ENCODE data around the gene LARP4B. TPM values are rescaled to one million over a fixed set of nuclear protein-coding genes. Genes with fewer than 3 reads are reported as not detected.

Gene LARP4B
- total RNA-seq, 1 donor from 2014 or later: 101 TPM

DNA sequence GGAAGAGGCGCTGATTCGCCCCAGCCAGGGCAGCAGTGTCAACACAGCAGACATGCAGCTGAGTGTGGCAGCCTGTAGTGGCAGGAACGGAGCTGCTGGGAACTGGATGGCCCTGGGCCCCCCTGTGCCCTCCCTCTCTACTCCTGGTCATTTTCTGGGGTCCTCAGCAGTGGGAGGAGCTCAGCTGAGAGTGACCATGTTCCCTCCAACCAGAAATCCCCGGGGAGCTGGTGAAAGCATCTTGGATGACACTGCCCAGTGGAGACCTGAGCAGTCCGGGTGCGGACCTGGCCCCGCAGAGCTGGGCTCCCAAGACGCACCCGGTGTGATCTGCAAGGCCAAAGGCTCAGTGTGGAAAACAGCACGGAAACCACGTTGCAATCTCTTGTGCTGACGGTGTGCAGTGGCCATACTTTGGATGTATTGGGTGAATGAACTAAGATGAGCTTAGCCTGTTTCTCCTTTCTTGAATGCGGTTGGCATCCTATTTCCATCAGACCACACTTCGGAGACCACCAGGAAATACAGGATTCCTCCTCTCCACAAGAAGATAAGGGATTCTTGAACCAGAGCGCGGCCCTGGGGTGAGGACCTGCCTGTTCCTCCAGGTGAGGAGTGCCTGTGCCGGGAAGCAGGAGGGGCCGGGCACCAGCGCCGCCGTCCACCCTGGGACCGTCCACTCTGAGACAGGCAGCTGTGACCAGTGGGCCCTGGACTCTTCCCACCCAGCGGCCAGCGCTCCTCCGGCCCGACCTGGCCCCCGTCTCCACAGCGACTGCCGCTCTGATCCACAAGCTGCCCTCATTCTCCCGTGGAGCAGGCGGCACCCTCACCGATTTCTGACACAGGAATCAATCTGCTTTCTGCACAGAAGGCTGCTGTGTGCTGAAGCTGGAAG lies 148.5 kb downstream of the LARP4B start:
- no peaks in the 10 kb centered on the region for H3K27me3 ChIP-seq (ENCODE audit: insufficient read depth, low read length)
- H3K36me3 Mint-ChIP-seq (ENCODE audit: low read depth, unreplicated experiment): peaks cover 9% of the 10 kb centered on the region
- TF ChIP-seq EZH2 (IDR thresholded peaks at IDR 0.05; ENCODE audit: insufficient read depth, low read length): no peak
- TF ChIP-seq, protein P1, sequence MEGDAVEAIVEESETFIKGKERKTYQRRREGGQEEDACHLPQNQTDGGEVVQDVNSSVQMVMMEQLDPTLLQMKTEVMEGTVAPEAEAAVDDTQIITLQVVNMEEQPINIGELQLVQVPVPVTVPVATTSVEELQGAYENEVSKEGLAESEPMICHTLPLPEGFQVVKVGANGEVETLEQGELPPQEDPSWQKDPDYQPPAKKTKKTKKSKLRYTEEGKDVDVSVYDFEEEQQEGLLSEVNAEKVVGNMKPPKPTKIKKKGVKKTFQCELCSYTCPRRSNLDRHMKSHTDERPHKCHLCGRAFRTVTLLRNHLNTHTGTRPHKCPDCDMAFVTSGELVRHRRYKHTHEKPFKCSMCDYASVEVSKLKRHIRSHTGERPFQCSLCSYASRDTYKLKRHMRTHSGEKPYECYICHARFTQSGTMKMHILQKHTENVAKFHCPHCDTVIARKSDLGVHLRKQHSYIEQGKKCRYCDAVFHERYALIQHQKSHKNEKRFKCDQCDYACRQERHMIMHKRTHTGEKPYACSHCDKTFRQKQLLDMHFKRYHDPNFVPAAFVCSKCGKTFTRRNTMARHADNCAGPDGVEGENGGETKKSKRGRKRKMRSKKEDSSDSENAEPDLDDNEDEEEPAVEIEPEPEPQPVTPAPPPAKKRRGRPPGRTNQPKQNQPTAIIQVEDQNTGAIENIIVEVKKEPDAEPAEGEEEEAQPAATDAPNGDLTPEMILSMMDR (IDR thresholded peaks at IDR 0.05; ENCODE audit: insufficient read depth, low read depth, low read length): no peak
- no peak overlapping the region for H3K9ac ChIP-seq (ENCODE audit: low read length)
- H3K4me1 ChIP-seq (ENCODE audit: insufficient read depth, low read length): peaks cover 16% of the 10 kb centered on the region
- peaks cover 5% of the 10 kb centered on the region for H3K27me3 Mint-ChIP-seq (ENCODE audit: low read depth, unreplicated experiment)
- no peak overlapping the region for H3K27ac ChIP-seq (ENCODE audit: low read depth, low read length)
- H3K79me2 ChIP-seq (ENCODE audit: insufficient read depth, low read length): no peaks in the 10 kb centered on the region
- H4K20me1 ChIP-seq (ENCODE audit: insufficient read depth, low read length): no peaks in the 10 kb centered on the region
- peaks cover 9% of the 10 kb centered on the region for H3K4me1 Mint-ChIP-seq (ENCODE audit: low read depth, unreplicated experiment)
- H3K4me3 Mint-ChIP-seq (ENCODE audit: unreplicated experiment): no peak overlapping the region
- no peaks in the 10 kb centered on the region for H3K9me3 ChIP-seq (ENCODE audit: insufficient read depth, low read depth, low read length)
- peaks cover 5% of the 10 kb centered on the region for H3K9me3 Mint-ChIP-seq (ENCODE audit: unreplicated experiment)
- no peak overlapping the region for H3K27ac Mint-ChIP-seq (ENCODE audit: unreplicated experiment)
- no peak overlapping the region for H3K4me3 ChIP-seq (ENCODE audit: insufficient read depth, low read depth, low read length)
- no peaks in the 10 kb centered on the region for H3K36me3 ChIP-seq (ENCODE audit: insufficient read depth, low read length)
- peak overlapping the region; percentile 43 for H3K4me2 ChIP-seq (ENCODE audit: low read length)
- DNase-seq (ENCODE audit: low read depth): no peak
- H2AFZ ChIP-seq (ENCODE audit: low read depth, low read length): no peak overlapping the region
- no peak for FAIRE-seq

DNA sequence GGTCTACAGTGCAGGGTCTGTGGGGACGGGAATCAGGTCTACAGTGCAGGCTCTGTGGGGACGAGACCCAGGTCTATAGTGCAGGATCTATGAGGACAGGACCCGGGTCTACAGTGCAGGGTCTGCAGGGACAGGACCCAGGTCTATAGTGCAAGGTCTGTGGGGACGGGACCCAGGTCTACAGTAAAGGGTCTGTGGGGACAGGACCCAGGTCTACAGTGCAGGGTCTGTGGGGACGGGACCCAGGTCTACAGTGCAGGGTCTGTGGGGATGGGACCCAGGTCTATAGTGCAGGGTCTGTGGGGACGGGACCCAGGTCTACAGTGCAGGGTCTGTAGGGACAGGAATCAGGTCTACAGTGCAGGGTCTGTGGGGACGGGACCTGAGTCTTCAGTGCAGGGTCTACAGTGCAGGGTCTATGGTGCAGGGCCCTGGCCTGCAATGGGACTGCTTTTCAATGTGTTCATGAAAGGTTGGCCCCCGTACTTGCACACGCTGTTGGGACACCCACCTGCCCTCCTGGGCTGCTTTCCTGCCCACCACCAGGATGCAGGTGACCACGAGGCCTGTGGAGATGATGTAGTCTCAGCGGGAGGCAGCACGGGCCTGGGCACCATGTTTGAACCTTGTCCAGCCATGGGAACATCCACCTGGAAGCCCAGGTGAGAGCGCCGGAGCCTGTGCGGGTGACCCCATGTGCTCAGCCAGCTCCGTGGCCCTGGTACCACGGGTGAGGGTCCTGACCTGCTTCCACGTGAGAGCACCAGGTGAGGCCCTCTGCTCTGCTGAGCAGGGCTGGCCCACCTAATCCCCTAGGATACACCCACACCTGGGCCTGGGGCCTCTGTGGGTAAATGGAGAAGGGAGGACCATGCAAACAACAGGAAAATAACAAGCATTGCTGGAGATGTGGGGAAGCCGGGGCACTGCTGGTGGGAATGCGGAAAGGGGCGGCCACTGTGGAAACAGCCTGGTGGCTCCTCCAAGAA lies 150.7 kb downstream of the LARP4B start:
- TF ChIP-seq, protein P1 (IDR thresholded peaks at IDR 0.05; ENCODE audit: insufficient read depth, low read depth, low read length): no peak
- Mint-ChIP-seq H3K27ac (ENCODE audit: unreplicated experiment) (no peak overlapping the region), H3K4me1 (ENCODE audit: low read depth, unreplicated experiment) (peaks cover 7% of the 10 kb centered on the region), H3K27me3 (ENCODE audit: low read depth, unreplicated experiment) (peaks cover 5% of the 10 kb centered on the region), H3K4me3 (ENCODE audit: unreplicated experiment) (no peak overlapping the region), H3K9me3 (ENCODE audit: unreplicated experiment) (peaks cover 5% of the 10 kb centered on the region), H3K36me3 (ENCODE audit: low read depth, unreplicated experiment) (peaks cover 6% of the 10 kb centered on the region)
- Histone ChIP-seq H3K36me3 (ENCODE audit: insufficient read depth, low read length) (no peaks in the 10 kb centered on the region), H3K9me3 (ENCODE audit: insufficient read depth, low read depth, low read length) (no peaks in the 10 kb centered on the region), H4K20me1 (ENCODE audit: insufficient read depth, low read length) (no peaks in the 10 kb centered on the region), H3K79me2 (ENCODE audit: insufficient read depth, low read length) (no peaks in the 10 kb centered on the region), H3K4me1 (ENCODE audit: insufficient read depth, low read length) (peaks cover 8% of the 10 kb centered on the region), H3K4me3 (ENCODE audit: insufficient read depth, low read depth, low read length) (no peak overlapping the region), H2AFZ (ENCODE audit: low read depth, low read length) (no peak overlapping the region), H3K4me2 (ENCODE audit: low read length) (no peak overlapping the region), H3K9ac (ENCODE audit: low read length) (no peak overlapping the region), H3K27ac (ENCODE audit: low read depth, low read length) (no peak overlapping the region), H3K27me3 (ENCODE audit: insufficient read depth, low read length) (no peaks in the 10 kb centered on the region)
- no peak for DNase-seq (ENCODE audit: low read depth)
- FAIRE-seq: no peak

Measured in astrocyte (in vitro differentiated cells and primary cell).